ENCODE measurements around the gene TRIM41. TPM values are rescaled to one million over a fixed set of nuclear protein-coding genes. Genes with fewer than 3 reads are reported as not detected.

The TRIM41 gene
- total and polyA plus RNA-seq, 2 of the 13 experiments (the other 11 are each of a cell fraction or from before 2014, with no cell fraction given) = 10.2 to 16.7 TPM

GRCh38 chr5:181192337-181193046 is 30.6 kb upstream of the TRIM41 start:
- Histone ChIP-seq H3K4me1 (ENCODE audit: insufficient read depth, low read length) (peaks cover 28% of the 10 kb centered on the region), H3K36me3 (replicated peaks in 1 of 2; ENCODE audit: control insufficient read depth in 1 of 2, insufficient read depth in 2 of 2, low read length in 2 of 2) (no peaks in the 10 kb centered on the region), H2AFZ (ENCODE audit: low read length) (no peak overlapping the region), H3K9ac (ENCODE audit: insufficient read depth, low read depth, low read length) (peak overlapping the region; percentile 85; the same call in 1 of the 2 replicates), H3K4me3 (replicated peaks in 1 of 3; ENCODE audit: insufficient read depth in 1 of 3, low read depth in 2 of 3, low read length in 3 of 3) (peak overlapping the region; percentile 80 to 93 (median 81)), H3K27me3 (ENCODE audit: control insufficient read depth in 1 of 2, insufficient read depth in 2 of 2, low read length in 2 of 2) (peaks cover 0 to 4% of the 10 kb centered on the region in 2 experiments; a peak in 1 of 5 replicates), H4K20me1 (ENCODE audit: insufficient read depth, low read length) (no peaks in the 10 kb centered on the region), H3K27ac (ENCODE audit: extremely low read length, insufficient read depth, low read length) (peak overlapping the region; percentile 81), H3K9me3 (ENCODE audit: low read length) (no peaks in the 10 kb centered on the region), H3K79me2 (ENCODE audit: insufficient read depth, low read length) (no peaks in the 10 kb centered on the region), H3K4me2 (ENCODE audit: low read depth, low read length) (peak overlapping the region; percentile 89)
- intact Hi-C loops (cut with micrococcal nuclease; ENCODE audit: unreplicated experiment) = no loop called here
- ChIA-PET POLR2A (interaction anchor here (0.6 to 7.2 kb wide), 10 partner anchors 7 to 382 kb away, joined by 3 to 104 read pairs (median 6); partner anchors contain the start of genes RACK1, TRIM41, TRIM52 and TRIM7), CTCF (ENCODE audit: low intra/inter-chr PET ratio, low total read pairs) (no interaction called here)
- in situ Hi-C loops (cut with HindIII; ENCODE audit: extremely low pct_ligation_motif_present, low pct_unique_long_range_greater_than_20kb) = no loop called here
- WGBS (ENCODE audit: low lambda C conversion rate) = 19% methylated on average over 11 of the region's 12 CpGs
- ATAC-seq (peak; percentile 1; the same call in 1 of the 3 replicates), FAIRE-seq (no peak), DNase-seq (ENCODE audit: low spot score) (no peak)
- TSS peak; percentile 79 for BruUV-seq (replicated peaks)
- TF ChIP-seq ZNF558 (CRISPR knock-in tag; IDR thresholded peaks at IDR 0.05; ENCODE audit: borderline replicate concordance) (no peak), CSRNP2 (CRISPR knock-in tag; conservative IDR thresholded peaks at IDR 0.05; ENCODE audit: low read depth) (no peak), HDAC1 (CRISPR knock-in tag; IDR thresholded peaks at IDR 0.05) (no peak), REST (IDR thresholded peaks at IDR 0.05; ENCODE audit: borderline replicate concordance in 1 of 2, low read depth in 1 of 2, low read length in 2 of 2) (no peak), MYPOP (CRISPR knock-in tag; IDR thresholded peaks at IDR 0.05) (0 out of 2 replicates have a peak, but pooled peaks have one; percentile 22), ZNF543 (CRISPR knock-in tag; IDR thresholded peaks at IDR 0.05) (no peak), ZNF615 (CRISPR knock-in tag; IDR thresholded peaks at IDR 0.05; ENCODE audit: borderline replicate concordance) (no peak), BATF2 (CRISPR knock-in tag; IDR thresholded peaks at IDR 0.05) (no peak), ZNF564 (CRISPR knock-in tag; IDR thresholded peaks at IDR 0.05) (0 out of 2 replicates have a peak, but pooled peaks have one; percentile 14), ATF5 (CRISPR knock-in tag; IDR thresholded peaks at IDR 0.05; ENCODE audit: low read depth) (no peak; the same call in 1 of the 2 replicates), ZNF740 (CRISPR knock-in tag; IDR thresholded peaks at IDR 0.05) (no peak)
